Parietal lobe (tissue), 1 donor: Measurements from ENCODE around the gene CLEC7A. TPM values are rescaled to one million over a fixed set of nuclear protein-coding genes. Genes with fewer than 3 reads are reported as not detected.

Source experiments
- total RNA-seq: library from RNA; depleted of rRNA; stranded (reverse); fragments of >200 nt; gene quantifications from one replicate; pipeline ENCODE4 v1.2.3, GENCODE V29; 2014

The CLEC7A gene
- total RNA-seq, result 0.31 TPM

GRCh38 chr12:10130042-10130441 lies at the start of gene CLEC7A:
CLEC7A (minus strand) TSS chr12:10130199; CDS start chr12:10130082, 117 bp downstream.

DNA sequence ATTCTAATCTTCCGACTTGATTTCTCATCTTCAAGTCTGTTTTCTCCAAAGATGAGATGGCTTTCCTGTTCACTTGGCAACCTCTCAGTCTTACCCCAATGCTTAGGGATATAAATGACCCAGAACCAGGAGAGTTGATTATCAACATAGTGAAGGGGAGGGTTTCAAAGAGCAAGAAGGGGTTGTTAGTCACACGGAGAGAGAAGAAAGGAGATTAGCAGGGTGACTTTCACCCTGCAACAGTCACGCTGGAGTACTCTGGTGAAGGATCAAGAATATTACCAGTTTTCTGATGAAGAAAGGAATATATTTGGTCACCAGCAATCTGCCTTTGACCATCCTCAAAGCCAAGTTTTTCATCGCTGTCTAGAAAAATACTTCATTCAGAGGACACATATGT lies 48.8 kb upstream of the CLEC7A start, which contains the start of gene TMEM52B:
TSS of gene TMEM52B (plus strand) at position 212 of the 400 bp plus-strand sequence. CDS start 543 bp downstream, outside the sequence.

DNA sequence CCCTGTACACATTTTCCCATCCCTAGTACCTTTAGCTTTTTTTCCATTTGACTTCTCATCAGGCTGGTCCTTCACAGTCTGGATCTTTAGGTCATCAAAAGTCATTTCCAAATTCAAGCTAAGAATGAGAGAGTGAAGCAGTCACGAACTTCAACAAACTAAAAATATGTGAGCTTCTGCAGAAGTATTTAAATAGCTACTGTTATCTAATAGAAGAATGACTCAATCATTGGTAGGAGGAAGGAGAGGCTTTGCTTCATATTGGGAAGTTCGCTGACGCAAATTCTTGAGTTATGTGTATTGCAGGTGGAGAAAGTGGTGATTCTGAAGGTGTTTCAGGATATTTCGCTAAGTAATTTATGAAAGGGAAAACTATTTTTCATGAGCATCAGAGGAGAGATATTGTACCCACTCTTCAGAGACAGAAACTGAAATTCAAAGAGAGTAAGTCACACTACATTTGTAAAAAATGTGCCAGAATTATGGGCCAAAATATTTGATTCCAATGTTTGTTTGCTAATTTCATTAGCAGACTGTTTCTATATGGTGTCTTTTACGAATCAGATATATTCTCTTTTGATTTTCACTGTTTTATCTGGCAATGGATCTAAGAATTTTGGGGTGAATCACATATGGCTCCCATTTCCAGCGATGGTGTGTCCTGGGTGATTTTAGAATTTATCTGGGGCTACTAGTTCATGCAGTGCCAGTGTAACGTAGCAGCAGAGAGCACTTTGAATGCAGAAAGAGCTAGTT lies 42.2 kb upstream of the CLEC7A start, which contains the start of gene OLR1:
TSS of gene OLR1 (minus strand) at position 160 of the 756 bp plus-strand sequence. CDS start at position 105, 55 bp downstream.

GRCh38 chr12:10098791-10099190 lies 31.2 kb downstream of the CLEC7A start, which contains the start of gene CLEC1A:
CLEC1A (minus strand) TSS chr12:10098985; CDS start chr12:10098922, 63 bp downstream.

Other genes with a start within 250 kb of the CLEC7A start
- not detected for gene KLRF2, start 248.7 kb downstream of the CLEC7A start, total RNA-seq
- not detected for gene CLEC2A, start 197.8 kb downstream of the CLEC7A start, total RNA-seq
- gene CLEC12A, start 158.8 kb downstream of the CLEC7A start, total RNA-seq, result not detected
- not detected for gene CLEC1B, start 131.1 kb downstream of the CLEC7A start, total RNA-seq
- not detected for gene CLEC12B, start 119.6 kb downstream of the CLEC7A start, total RNA-seq
- gene CLEC9A, start 99.5 kb downstream of the CLEC7A start, total RNA-seq, result not detected
- gene CLEC1A, start 31.2 kb downstream of the CLEC7A start, total RNA-seq, result 0.63 TPM
- gene OLR1, start 41.9 kb upstream of the CLEC7A start, total RNA-seq, result 3.4 TPM
- 0.63 TPM for gene TMEM52B, start 48.8 kb upstream of the CLEC7A start, total RNA-seq
- gene GABARAPL1, start 82.7 kb upstream of the CLEC7A start, total RNA-seq, result 48.8 TPM
- gene KLRD1, start 177.7 kb upstream of the CLEC7A start, total RNA-seq, result 0.63 TPM